Measurements from ENCODE around the gene SH3BP2.

- TF ChIP-seq EP300 (IDR thresholded peaks at IDR 0.05) (no peak), CTCF (IDR thresholded peaks at IDR 0.05) (no peak), POLR2A (IDR thresholded peaks at IDR 0.05) (no peak)
These were observed 69.6 kb downstream of the SH3BP2 start for GRCh38 chr4:2862528-2862927.
